ENCODE results near the gene TTC28.

TTC28 gene

DNA sequence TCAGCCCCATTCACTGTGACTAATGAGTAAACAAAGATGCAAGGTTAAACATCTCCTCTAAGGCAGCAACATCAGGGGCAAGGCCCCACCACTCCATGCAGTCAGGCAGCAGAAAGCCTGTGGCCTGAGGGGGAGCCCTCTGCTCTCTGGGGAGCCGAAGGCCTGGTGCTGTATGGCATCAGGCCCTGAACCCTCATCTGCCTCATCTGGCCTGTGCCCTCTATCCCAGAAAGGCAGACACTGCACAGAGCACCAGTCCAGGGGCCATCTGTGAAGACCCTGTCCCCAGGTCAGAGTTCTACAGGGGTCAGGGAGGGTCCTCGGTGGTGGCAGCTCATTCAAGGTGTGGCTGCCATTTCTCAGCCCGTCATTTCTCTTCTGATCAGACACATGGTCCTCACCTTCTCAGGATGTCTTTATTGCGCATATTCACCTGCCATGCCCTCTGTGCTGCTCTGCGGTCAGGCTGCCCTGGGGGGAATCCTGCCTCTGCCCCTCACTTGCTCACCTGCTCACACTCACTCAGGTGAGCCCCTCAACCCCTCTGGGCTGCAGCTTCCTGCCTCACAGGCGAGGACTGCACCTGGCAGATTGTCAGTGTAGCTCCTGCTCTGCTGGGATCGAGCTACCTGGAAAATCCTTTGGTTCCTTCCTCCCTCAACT, 657.5 kb downstream of the TTC28 start:
- DNase-seq (ENCODE audit: low read depth): no peak

DNA sequence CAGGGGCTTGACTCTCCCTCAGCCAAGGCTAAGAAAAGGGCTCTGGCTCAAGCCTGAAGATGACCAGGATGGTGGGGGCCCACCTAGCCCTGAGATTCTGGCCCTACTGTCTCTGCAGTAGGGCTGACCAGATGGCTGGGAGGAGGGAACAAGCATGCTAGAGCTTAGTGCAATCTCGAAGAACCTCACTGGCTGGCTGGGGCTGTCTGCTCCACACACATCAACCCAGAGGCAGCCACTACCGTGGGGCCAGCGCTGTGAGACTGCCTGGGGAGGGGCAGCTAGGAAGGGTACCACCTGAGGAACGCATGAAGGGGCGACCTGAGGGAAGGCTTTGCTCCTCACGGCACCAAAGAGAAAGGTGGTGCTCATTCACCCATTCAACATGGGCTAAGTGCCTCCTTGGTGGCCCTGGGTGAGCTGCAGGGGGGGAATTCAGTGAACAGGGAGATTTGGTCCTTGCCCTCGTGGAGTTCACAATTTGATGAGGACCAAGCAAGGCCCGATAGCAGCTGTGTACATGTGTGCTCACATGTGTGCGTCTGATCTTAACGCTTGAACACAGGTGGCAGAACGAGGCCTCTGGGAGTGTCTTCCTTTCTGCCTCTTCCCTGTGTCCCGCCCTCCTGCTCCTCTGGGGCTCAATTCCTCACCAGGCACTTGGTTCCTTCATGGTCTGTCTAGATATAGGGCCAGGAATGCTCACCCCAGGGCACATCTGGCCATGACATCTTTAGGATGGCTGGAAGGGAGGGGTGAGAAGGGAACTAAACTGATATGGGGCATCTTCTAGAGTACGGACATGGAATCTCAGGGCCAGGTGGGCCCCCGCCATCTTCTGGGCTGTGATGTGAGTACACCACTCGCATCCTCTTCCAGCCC, 658.3 kb downstream of the TTC28 start:
- no peak for DNase-seq (ENCODE audit: low read depth)

DNA sequence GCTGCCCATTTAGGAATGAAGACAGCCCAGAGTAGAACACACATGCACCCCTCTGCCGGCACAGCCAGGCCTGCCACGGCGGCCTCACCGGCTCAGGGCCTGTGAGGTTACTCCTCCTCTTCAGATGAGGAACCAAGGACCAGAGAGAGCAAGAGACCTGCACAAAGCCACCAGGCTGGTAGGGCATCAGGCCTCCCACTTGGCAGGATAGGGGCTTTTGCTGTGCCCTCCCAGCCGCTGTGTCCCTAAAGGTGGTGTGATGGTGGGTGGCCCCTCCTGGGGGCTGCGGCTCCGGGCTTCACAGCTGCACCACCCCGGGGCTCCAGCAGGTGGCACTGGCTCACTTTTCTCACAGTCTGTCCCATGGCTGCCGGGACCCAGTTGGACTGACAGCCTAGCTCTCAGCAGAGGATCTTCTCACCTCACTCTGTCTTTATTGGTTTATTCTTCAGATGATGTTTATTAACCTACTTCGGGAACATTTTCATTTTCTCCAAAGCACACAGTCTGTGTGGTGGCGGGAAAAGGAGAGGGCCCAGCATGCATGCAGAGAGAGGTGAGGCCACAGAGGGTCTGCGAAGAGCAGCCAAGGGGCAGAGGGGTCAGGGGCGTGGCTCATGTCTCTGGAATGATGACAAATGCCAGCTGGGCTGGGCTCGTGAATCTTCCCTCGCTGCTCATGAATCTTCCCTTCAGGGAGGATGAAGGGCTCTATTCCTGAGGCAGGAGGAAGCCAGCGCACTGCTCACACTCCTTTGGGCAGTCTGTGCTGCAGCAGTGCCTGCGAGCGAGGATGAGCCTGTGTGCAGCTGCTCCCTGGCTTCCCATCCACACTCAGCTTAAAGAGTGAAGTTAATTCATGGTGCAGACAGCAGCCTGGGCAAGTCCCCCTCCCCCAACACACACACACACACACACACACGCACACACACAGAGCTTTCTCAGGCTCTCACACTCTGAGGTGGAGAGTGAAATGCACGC, 659.5 kb downstream of the TTC28 start:
- DNase-seq (ENCODE audit: low read depth): peak; percentile 44

DNA sequence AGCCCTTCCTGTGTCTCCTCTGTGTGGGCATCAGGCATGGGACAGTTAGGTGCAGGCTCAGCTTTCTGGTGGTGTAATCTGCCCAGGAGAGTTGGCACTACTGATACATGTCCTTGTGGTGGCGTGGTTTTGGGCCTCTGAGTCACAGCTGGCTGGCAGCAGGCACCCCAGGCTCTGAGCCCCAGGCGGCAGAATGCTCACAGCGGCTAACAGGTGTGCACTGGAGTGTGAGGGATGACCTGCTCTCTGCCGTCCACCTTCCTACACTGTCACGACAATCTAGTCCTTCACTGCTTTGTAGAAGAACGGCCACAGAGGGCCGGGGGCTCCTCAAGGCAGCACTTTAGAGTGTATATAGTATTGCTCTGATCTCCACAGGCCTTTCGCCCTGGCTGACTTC, 660.3 kb downstream of the TTC28 start:
- no peak for DNase-seq (ENCODE audit: low read depth)

DNA sequence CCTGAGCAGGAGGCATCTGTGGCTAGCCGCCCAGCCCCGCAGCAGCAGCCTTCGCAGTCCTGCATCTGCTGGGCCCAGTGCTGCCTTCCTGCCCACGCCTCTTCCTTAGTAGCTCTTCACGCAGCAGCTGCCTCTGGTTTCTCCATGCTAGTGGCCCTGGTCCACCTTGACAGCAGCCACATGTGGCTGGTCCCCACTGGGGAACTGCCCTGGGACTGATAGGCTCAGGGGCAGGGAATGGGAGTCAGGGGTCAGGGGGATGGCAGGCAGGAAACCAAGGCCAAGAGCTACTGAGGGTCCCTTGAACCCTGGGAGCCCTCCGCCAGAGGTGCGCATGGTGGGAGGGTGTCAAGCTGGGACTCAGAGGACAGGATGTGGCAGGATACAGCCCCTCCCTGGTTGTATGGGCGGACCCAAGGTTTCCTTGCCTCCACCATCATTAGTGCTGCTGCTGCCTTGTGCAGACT, 661.1 kb downstream of the TTC28 start:
- DNase-seq (ENCODE audit: low read depth): no peak

DNA sequence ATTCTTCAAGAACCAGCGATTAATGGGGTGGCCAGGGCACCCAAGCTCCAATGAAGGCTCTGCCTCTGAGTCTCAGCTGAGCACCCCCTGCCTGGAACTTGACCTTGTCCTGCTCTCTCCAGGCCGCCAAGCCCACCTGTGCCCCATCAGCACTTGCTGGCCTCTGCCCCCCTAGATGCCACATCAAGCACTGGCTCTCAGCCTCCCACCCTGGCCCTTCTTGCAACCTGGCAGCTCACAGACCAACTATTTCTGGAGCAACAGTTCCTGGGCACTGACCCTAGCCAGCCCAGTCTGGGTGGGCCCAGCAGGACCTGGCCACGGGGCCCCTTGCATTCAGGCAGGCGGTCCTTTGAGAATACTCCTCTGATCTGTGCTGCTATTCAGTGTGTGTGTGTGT, 661.8 kb downstream of the TTC28 start:
- no peak for DNase-seq (ENCODE audit: low read depth)

DNA sequence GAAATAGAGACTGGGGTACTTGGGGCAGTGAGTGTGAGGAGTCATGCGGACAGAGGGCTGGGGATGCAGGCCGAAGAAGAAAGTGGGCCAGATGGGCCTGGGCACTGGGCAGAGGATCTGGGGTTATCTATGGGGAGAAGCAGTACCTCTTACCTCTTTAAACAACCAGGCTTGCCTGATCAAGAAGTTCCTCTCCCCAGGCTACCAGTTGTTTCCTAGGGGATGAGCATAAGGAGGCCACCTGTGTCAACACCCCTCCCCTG, 662.2 kb downstream of the TTC28 start:
- DNase-seq (ENCODE audit: low read depth): no peak

DNA sequence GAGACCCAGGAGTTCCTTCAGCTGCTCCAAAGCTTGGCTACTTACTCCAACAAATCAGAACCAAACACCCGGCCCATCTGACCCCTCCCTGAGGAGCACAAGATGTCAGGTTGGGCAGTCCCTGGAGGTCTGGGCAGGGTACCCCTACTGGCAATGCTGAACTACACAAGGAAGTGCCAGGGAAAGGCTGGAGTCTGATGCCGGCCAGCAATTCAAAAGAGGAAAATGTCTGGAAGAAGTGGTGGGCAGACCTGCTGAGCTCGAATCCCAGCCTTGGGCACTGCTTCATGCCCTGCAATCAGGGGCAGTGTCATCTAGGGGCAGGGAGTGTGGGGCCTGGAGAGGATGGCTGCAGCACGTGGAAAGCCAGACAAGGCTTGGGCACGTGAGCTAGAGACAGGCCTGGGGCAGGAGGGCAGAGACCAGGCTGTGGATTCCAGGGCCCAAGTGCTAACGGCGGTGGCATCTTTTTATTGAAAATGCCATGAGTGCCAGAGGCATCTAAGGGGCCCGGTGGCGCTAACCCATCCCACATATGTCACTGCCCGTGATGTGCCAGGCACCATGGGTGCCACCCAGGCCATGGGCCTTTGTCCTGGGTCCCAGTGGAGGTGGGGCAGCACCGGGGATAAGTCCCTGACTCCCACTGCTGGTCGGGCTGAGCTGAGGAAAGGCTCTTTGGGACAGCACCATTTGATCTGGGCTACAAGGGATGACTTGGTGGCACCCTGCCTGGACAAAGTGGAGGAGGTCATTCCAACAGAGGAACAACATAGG, 662.7 kb downstream of the TTC28 start:
- DNase-seq (ENCODE audit: low read depth): no peak

DNA sequence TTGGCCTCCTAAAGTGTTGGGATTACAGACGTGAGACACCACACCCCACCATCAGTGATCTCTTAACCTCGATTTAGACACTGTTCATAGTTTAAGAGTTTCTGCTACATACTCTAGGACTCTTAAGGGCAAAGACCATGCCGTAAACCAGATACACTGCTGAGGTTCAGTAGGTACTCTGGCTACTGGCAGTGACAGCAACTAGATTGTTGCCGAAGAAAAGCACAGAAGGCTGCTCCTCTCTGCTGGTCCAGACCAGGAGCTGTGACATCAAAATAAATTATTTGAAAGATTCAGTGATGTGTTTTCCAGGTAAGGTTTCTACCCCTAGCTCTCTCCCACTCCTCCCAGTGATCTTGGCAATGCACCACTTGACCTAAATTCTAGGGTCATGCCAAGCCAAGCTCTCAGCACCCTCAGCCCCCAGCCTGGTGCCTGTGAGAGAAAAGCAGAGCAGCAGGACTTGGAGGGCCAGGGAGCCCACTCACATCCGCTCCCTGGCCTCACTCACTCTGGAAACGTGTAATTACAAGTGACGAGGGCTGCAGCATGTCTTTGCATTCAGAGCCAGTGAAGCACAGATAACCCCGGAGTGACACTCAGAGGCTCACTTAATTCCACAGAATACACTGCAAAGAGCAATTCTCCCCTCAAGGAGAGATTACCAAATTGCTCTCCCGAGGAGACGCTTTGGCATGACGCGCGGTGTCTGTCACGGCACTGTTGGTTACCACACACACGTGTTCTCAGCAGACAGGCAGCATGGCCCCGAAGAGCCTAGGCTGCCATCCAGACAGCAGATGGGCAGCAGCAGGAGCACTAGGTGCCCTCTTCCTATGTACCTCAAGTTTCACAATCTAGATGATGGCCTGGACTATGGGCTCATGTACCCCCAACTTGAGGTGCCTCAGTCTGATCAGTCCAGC, 663.7 kb downstream of the TTC28 start:
- DNase-seq (ENCODE audit: low read depth): no peak

DNA sequence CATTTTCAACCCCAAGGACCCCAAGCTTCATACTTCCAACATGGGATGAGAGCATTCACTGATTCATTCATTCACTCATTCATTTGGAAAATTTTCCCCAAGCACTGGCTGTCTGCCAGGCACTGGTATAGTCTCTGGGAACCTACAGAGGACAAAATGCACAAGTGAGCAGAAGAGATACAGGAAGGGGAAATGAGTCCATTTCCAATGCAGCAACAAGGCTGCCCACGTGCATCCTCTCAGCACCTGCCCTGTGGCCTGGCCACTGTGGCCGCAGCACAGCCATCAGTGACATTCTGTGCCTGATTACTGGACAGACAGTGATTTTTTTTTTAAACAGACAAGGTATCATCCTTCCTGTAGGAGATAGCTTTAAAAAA, 664.6 kb downstream of the TTC28 start:
- no peak for DNase-seq (ENCODE audit: low read depth)

DNA sequence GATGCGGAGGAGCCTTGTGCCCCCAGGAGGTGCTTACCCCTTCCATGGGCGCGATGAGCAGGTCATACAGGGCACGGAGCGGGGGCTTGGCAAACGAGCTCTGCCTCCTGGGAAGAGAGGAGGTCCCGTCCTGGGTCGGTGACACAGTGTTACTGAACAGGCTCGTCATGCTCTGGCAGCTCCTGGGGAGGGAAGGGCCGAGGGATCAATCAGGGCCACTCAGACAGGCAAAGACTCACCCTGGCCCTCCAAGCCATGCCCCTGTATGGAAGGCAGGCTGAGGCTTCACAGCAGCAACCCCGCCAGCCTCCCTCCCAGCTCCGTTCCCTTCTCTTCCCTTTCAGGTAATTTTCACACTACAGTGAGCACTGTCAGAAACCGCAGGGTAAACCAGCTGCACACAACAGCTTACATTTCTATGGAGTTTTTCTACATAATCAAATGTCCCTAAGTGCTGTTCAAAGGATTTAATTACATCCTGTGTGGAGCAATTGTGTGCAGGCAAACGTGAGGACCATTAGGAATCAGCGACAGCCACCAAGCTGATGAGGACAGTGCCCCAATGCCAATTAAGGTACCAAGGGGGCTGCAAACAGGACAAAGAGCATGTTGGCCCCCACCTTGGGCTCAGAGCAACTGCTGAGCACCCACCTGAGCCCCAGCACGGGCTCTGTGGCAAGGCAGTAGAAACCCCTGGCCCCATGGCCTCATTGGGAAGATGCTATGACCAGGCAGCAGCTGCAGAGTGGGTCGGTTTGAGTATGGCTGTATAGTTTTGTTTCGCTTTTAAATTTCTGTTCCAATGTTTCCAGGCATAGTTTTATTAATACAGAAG, 665.2 kb downstream of the TTC28 start:
- no peak for DNase-seq (ENCODE audit: low read depth)

DNA sequence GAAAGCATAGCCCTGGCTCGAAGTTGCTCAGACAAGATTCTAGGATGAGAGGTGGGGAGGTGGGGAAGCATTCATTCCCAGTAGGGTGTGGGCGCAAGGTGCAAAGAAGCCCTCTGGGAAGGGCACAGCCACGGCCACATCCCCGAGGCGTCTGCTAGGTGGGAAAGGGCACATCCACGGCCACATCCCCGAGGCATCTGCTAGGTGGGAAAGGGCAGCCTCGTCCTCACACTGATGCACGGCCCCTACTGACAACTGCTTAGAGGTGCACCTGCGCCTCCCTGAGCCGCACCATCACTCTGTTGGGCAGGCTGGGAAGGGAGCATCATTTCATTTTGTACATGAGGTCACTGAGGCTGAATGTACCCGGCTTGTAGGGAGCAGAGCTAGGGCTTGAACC, 666.0 kb downstream of the TTC28 start:
- DNase-seq (ENCODE audit: low read depth): no peak

DNA sequence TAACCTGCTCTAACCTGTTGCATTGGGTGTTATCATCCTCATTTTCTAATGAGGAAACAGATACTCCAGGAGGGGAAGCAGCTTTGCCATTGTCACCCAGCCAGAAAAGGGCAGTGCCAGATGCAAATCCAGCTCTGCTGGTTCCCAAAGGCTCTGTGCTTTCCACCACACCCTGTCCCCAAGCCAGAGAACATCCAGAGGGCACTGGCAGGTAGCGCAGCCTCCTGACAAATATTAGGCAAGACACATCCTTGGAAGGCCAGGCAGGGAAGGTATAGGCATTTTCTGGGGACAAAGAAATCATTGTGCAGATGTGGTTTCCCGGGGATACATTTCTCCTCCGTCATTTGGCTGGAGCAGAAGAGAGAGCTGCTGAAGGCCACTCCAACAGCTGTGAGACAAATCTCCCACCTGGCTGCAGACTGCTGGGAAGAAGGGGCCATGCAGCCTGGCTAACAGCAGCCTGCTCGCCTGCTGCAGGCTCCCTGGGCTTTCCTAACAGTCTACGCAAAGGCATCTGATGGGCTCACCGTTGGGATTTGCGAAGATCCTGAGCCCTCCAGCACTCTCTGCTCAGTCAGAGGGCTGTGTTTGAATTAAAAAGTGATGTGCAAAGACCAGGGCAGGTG, 666.7 kb downstream of the TTC28 start:
- DNase-seq (ENCODE audit: low read depth): no peak

DNA sequence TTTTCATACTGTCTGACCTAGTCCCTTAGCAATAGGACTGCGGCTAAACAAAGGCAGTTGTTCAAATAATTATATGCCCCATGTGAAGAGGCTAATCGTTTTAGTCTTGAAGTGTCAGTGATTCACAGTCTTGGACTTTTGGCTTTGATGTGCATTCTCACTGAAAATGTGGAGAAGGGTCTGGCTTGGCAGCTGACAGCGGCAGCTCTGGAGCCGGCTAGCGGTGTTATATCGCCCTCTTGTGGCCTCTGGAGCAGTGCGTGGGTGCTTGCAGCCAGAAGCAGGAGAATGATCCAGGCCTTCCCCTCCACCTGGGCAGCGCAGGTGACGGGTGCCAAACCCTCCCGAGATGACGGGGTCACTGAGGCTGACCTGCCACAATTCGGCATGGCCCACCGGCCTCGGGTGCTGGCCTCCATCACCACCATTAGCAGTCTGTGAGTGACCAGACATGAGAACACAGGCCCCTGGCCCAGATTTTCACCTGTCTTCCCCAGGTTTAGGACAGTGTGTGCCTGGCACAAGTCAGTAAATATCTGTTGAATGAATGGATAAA, 670.3 kb downstream of the TTC28 start:
- peak; percentile 58 for DNase-seq (ENCODE audit: low read depth)

DNA sequence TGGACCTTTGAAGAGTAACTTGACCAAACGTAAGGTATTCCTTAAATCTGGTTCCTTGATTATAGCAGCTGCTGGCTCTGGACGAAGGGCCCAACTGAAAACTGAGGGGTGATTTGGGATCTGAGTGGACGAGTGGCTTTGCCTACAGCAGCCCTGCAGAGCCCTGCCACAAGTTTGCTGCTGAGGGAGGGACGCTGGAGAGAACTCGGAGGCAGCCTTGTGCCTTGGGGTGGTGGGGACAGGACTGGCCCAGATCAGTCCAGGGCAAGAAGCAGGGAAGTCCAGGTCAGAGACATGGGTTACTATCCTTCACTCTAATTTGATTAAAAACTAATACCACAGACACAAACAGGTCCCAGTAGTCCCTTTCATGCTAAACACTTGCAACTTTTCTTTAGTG, 671.0 kb downstream of the TTC28 start:
- DNase-seq (ENCODE audit: low read depth): no peak

DNA sequence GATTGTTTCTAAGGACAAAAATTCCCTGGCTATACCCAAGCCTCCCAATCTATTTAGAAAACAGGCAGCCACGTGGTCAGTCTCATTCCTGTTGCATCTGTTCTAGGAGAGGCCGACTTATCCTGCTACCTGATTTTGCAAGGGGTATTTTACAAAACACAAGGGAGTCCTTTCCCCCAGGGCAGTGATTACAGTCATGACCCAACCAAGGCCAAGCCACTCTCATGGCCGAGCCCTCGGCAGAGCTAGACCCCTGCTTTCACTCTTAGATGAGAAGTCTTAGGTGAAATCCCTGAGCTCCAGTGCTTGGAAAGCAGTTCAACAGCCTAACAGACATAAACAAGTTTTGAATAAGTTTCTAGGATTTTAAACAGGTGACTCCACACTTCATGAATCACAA, 671.6 kb downstream of the TTC28 start:
- no peak for DNase-seq (ENCODE audit: low read depth)

DNA sequence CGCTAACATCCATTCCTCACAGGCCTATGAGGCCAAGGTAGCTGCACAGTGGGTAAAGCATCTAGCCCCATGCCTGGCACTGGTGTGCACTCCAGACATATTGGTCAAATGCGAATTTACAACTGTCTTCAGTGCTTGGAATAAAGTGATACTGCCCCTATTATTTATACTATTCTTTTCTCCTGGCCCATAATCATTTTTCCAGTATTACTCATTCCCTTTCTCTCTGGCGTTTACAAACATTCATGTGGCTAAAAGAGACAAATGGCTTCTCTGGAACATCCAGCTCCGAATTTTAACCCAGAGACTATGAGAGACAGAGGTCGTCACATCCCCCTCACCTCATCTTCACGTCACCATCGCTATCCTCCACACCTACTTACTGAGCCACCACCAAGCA, 673.4 kb downstream of the TTC28 start:
- DNase-seq (ENCODE audit: low read depth): no peak

DNA sequence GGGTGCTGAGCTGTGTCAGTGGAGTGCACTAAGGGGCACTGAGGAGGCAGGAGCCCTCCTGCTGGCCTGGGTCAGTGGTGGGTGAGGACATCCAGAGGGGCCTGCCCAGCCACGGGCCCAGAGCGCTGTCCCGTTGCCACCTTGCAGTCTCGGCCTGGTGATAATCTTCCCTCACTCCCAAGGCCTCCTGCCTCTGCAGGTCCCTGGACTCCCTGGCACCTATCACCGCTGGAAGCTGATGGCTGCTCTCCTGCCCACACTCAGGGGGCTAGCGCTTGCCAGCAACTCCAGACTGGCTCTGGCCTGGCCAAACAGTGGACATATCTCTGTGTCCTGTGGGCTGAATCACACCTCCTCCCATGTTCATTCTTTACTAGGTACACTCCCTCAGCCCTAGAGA, 674.1 kb downstream of the TTC28 start:
- DNase-seq (ENCODE audit: low read depth): no peak

DNA sequence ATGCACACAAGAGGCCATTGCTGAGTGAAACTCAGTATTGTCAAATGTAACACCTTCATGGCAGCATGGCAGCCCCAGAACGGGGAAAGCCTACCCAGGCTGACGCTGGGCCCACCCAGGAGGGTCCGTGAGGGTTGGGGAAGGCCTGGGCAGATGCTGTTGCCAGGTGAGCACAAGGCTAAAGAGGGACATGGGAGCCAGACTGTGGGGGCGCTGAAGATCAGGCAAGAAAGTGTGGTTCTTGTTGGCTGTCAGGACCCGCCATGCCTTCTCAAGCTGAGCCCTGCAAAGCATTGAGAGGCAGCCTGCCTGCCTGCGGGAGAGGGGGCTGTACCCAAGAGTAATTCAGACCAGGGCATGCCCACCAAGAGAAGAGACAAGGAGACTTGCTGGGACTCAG, 675.6 kb downstream of the TTC28 start:
- DNase-seq (ENCODE audit: low read depth): no peak

Data from stimulated activated CD8-positive, alpha-beta memory T cell treated with anti-CD3 and anti-CD28 coated beads, Interleukin-12 subunit alpha, Interleukin-12 subunit beta, amount 100 ng/mL, for 1 hour (primary cell).